Measurements from ENCODE around the gene MCM8.

Gene MCM8

GRCh38 chr20:6046432-6046831, 96.0 kb downstream of the MCM8 start:
- DNase-seq: no peak

- DNase-seq: no peak
These were observed 97.9 kb downstream of the MCM8 start for GRCh38 chr20:6048391-6048790.
